HK-2 (cell line): ENCODE measurements around the gene PHYH.
"Not testable (repeated sequence)": the region's sequence is repeated elsewhere in the genome, so short reads cannot be mapped to it uniquely, and the experiment has no call there.

Source experiments
- DNase-seq: peaks from one replicate; pipeline ENCODE4 v3.0.0-alpha.2; 2018; ENCODE audit not compliant: unreplicated experiment

The PHYH gene

GRCh38 chr10:13271552-13272163 lies 28.2 kb downstream of the PHYH start:
- DNase-seq: peak; percentile 7

GRCh38 chr10:13270877-13271551 lies 28.9 kb downstream of the PHYH start:
- no peak for DNase-seq

GRCh38 chr10:13268841-13269240 lies 31.0 kb downstream of the PHYH start:
- DNase-seq: no peak

GRCh38 chr10:13268310-13268709 lies 31.6 kb downstream of the PHYH start:
- no peak for DNase-seq

- DNase-seq: no peak
Observed at GRCh38 chr10:13263591-13263990, 36.3 kb downstream of the PHYH start.

- DNase-seq: no peak
Observed at GRCh38 chr10:13262433-13262832, 37.4 kb downstream of the PHYH start.

- DNase-seq: no peak
Observed at GRCh38 chr10:13257621-13258140, 42.2 kb downstream of the PHYH start.

- no peak for DNase-seq
Observed at GRCh38 chr10:13256627-13257026, 43.2 kb downstream of the PHYH start.

GRCh38 chr10:13253726-13254125 lies 46.1 kb downstream of the PHYH start:
- no peak for DNase-seq

GRCh38 chr10:13247784-13248183 lies 52.1 kb downstream of the PHYH start:
- DNase-seq: no peak

GRCh38 chr10:13247246-13247645 lies 52.6 kb downstream of the PHYH start:
- no peak for DNase-seq

GRCh38 chr10:13242260-13242659 lies 57.6 kb downstream of the PHYH start:
- not testable (repeated sequence) for DNase-seq

- DNase-seq: no peak
Observed at GRCh38 chr10:13241613-13242012, 58.3 kb downstream of the PHYH start.

- DNase-seq: no peak
Observed at GRCh38 chr10:13239923-13240322, 59.9 kb downstream of the PHYH start.

GRCh38 chr10:13238271-13239077 lies 61.4 kb downstream of the PHYH start:
- no peak for DNase-seq

GRCh38 chr10:13236638-13237037 lies 63.2 kb downstream of the PHYH start:
- no peak for DNase-seq

- not testable (repeated sequence) for DNase-seq
Observed at GRCh38 chr10:13234736-13235135, 65.1 kb downstream of the PHYH start.

- no peak for DNase-seq
Observed at GRCh38 chr10:13234172-13234571, 65.7 kb downstream of the PHYH start, which contains the start of gene UCMA. UCMA (minus strand) TSS chr10:13234374; CDS start chr10:13234258, 116 bp downstream.

GRCh38 chr10:13233358-13233757 lies 66.5 kb downstream of the PHYH start:
- DNase-seq: no peak

GRCh38 chr10:13231808-13232207 lies 68.1 kb downstream of the PHYH start:
- DNase-seq: no peak

GRCh38 chr10:13231190-13231589 lies 68.7 kb downstream of the PHYH start:
- DNase-seq: no peak
